Measurements from ENCODE around the gene PPIP5K2.

DNA sequence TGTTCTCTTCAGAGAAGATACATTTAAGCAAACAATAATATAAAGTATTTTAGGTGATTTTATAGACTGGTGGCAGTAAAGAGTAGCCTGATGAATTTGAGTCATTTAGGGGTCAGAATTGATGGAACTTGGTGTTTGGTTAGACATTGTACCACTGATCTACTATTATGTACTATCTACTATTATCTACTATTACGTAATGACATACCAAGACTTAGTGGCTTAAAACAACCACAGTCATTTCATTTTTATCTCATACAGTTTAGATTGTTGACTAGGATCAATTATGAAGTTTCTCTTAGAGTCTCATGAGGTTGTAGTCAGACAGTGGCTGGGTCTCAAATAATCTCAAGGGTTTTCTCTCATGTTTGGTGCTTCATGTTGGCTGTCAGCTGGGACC is 54.0 kb downstream of the PPIP5K2 start:
- TF ChIP-seq, protein P1, sequence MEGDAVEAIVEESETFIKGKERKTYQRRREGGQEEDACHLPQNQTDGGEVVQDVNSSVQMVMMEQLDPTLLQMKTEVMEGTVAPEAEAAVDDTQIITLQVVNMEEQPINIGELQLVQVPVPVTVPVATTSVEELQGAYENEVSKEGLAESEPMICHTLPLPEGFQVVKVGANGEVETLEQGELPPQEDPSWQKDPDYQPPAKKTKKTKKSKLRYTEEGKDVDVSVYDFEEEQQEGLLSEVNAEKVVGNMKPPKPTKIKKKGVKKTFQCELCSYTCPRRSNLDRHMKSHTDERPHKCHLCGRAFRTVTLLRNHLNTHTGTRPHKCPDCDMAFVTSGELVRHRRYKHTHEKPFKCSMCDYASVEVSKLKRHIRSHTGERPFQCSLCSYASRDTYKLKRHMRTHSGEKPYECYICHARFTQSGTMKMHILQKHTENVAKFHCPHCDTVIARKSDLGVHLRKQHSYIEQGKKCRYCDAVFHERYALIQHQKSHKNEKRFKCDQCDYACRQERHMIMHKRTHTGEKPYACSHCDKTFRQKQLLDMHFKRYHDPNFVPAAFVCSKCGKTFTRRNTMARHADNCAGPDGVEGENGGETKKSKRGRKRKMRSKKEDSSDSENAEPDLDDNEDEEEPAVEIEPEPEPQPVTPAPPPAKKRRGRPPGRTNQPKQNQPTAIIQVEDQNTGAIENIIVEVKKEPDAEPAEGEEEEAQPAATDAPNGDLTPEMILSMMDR (IDR thresholded peaks at IDR 0.05; ENCODE audit: control extremely low read depth in 1 of 3, insufficient read depth in 1 of 3, low read depth in 1 of 3, low read length in 3 of 3) = no peak
- TF ChIP-seq SRF (IDR thresholded peaks at IDR 0.05; ENCODE audit: low read depth, low read length) (no peak), POLR2A (IDR thresholded peaks at IDR 0.05; ENCODE audit: control extremely low read depth in 1 of 2, low read depth in 2 of 2, low read length in 2 of 2) (no peak), HDAC2 (IDR thresholded peaks at IDR 0.05; ENCODE audit: borderline replicate concordance in 1 of 2, low read depth in 2 of 2, low read length in 2 of 2) (no peak), EZH2 (IDR thresholded peaks at IDR 0.05; ENCODE audit: low read depth, low read length, severe bottlenecking) (no peak)
- TF ChIP-seq, protein P2, sequence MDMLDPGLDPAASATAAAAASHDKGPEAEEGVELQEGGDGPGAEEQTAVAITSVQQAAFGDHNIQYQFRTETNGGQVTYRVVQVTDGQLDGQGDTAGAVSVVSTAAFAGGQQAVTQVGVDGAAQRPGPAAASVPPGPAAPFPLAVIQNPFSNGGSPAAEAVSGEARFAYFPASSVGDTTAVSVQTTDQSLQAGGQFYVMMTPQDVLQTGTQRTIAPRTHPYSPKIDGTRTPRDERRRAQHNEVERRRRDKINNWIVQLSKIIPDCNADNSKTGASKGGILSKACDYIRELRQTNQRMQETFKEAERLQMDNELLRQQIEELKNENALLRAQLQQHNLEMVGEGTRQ (IDR thresholded peaks at IDR 0.05; ENCODE audit: low read length) = no peak

Measured in H1 (cell line).